Naive thymus-derived CD4-positive, alpha-beta T cell (primary cell): Measurements from ENCODE around the gene APBB1IP. TPM values are rescaled to one million over a fixed set of nuclear protein-coding genes. Genes with fewer than 3 reads are reported as not detected.

Source experiments
- ATAC-seq: fragments of 150-1000 bp; cut with Tn5 transposase; 2 replicates; pipeline ENCODE4 v1.10.0; 2021; ENCODE audit warnings: mild to moderate bottlenecking, moderate library complexity
- CTCF ChIA-PET: fragments of 350-600 bp; sonication (Branson Sonifier 250); formaldehyde crosslinking; loops from one replicate; lab custom pipeline; 2021; ENCODE audit warnings: antibody characterized with exemption; lab: Charles Lee
- POLR2A ChIA-PET: fragments of 350-600 bp; sonication (Branson Sonifier 250); formaldehyde crosslinking; loops from one replicate; lab custom pipeline; 2021; ENCODE audit warnings: antibody characterized with exemption, inconsistent platforms; lab: Charles Lee
- DNase-seq, 9 donors: peaks; one replicate each; pipeline versions ENCODE4 v3.0.0 to v3.0.0-alpha.2; 2020 to 2022; ENCODE audit warnings: mixed read lengths in 1 of 9
- H3K27ac ChIP-seq: one replicate; pipeline ENCODE4 v1.7.0; 2013; ENCODE audit warnings: mild to moderate bottlenecking, low read depth, low read length, moderate library complexity
- H3K27me3 ChIP-seq, 2 donors: one replicate each; pipeline ENCODE4 v1.7.0; 2013; ENCODE audit warnings: low read length in 2 of 2, mild to moderate bottlenecking in 2 of 2, moderate library complexity in 2 of 2; ENCODE audit not compliant: control insufficient read depth in 2 of 2, insufficient read depth in 2 of 2
- H3K36me3 ChIP-seq, 3 experiments: 1 replicate in 2 of 3; 2 replicates in 1 of 3; pipeline ENCODE4 v1.7.0; 2013; ENCODE audit warnings: low read length in 3 of 3, mild to moderate bottlenecking in 3 of 3, moderate library complexity in 1 of 3; ENCODE audit not compliant: insufficient read depth in 3 of 3, control insufficient read depth in 2 of 3
- H3K4me1 ChIP-seq, 2 donors: one replicate each; pipeline ENCODE4 v1.7.0; 2013; ENCODE audit warnings: low read length in 2 of 2, mild to moderate bottlenecking in 2 of 2, moderate library complexity in 1 of 2; ENCODE audit not compliant: control insufficient read depth in 2 of 2, insufficient read depth in 2 of 2
- H3K4me3 ChIP-seq: 2 replicates; pipeline ENCODE4 v1.7.0; 2013; ENCODE audit warnings: mild to moderate bottlenecking, low read length
- H3K9me3 ChIP-seq, 3 experiments: 1 replicate in 2 of 3; 2 replicates in 1 of 3; pipeline ENCODE4 v1.7.0; 2013; ENCODE audit warnings: low read length in 3 of 3; ENCODE audit not compliant: control insufficient read depth in 2 of 3
- H3K27ac Mint-ChIP-seq, 9 donors: one replicate each; pipeline ENCODE4 v1.8.0; 2020 to 2022; ENCODE audit warnings: mixed read lengths in 9 of 9, mild to moderate bottlenecking in 8 of 9, moderate library complexity in 5 of 9, inconsistent platforms in 2 of 9
- H3K27me3 Mint-ChIP-seq, 5 donors: one replicate each; pipeline ENCODE4 v1.8.0; 2021 to 2022; ENCODE audit warnings: mixed read lengths in 5 of 5, mild to moderate bottlenecking in 1 of 5
- H3K36me3 Mint-ChIP-seq, 5 donors: one replicate each; pipeline ENCODE4 v1.8.0; 2020 to 2022; ENCODE audit warnings: mixed read lengths in 5 of 5, mild to moderate bottlenecking in 3 of 5, inconsistent platforms in 1 of 5
- H3K4me1 Mint-ChIP-seq, 7 donors: one replicate each; pipeline ENCODE4 v1.8.0; 2020 to 2022; ENCODE audit warnings: mixed read lengths in 7 of 7, mild to moderate bottlenecking in 3 of 7, inconsistent platforms in 1 of 7
- H3K4me3 Mint-ChIP-seq, 10 donors: one replicate each; pipeline ENCODE4 v1.8.0; 2020 to 2022; ENCODE audit warnings: mild to moderate bottlenecking in 10 of 10, mixed read lengths in 10 of 10, moderate library complexity in 6 of 10, inconsistent platforms in 2 of 10
- H3K9me3 Mint-ChIP-seq, 11 donors: one replicate each; pipeline ENCODE4 v1.8.0; 2020 to 2022; ENCODE audit warnings: mixed read lengths in 11 of 11, mild to moderate bottlenecking in 4 of 11, inconsistent platforms in 1 of 11, moderate library complexity in 1 of 11
- intact Hi-C, 2 donors: fragments of 100-400 bp; cut with micrococcal nuclease; formaldehyde crosslinking; loops; one replicate each; pipeline ENCODE4 v1.15.1; 2023
- polyA plus RNA-seq, 2 donors: library from polyadenylated mRNA; unstranded; fragments of 300-500 nt; fragmentation: Illumina TruSeq; gene quantifications; one replicate each; pipeline ENCODE4 v1.2.3, GENCODE V29; 2021
- total RNA-seq, 6 experiments: library from RNA in 5 of 6; stranded (reverse) in 5 of 6; gene quantifications; 1 replicate in 5 of 6; 2 replicates in 1 of 6; pipeline ENCODE4 v1.2.3 and lab custom pipeline; 2021 to 2026

APBB1IP gene
- total and polyA plus RNA-seq, 7 experiments from 2014 or later: 60.2 to 101 (median 71.7) TPM

- intact Hi-C loops: loop anchor here (1.0 to 5.0 kb wide), 19 partner anchors 7 to 1421 kb away; partner anchors contain the start of genes ABI1 (in 2 of the 2), PDSS1 (in 2 of the 2), ACBD5 (in 1 of the 2) and ANKRD26 (in 1 of the 2)
Observed at GRCh38 chr10:26438534-26439341, 597 bp downstream of the APBB1IP start.

GRCh38 chr10:26439406-26440087 is 1.4 kb downstream of the APBB1IP start:
- ATAC-seq: peak; percentile 14
- POLR2A ChIA-PET: interaction anchor here (0.7 to 3.8 kb wide), 9 partner anchors 8 to 69 kb away, joined by 3 to 16 read pairs (median 6); no protein-coding TSS in a partner anchor
- peaks cover 6 to 23% (median 15%) of the 10 kb centered on the region in 5 donors for H3K36me3 Mint-ChIP-seq
- peaks cover 47 to 73% (median 67%) of the 10 kb centered on the region in 7 donors for H3K4me1 Mint-ChIP-seq
- intact Hi-C loops: loop anchor here (1.0 to 10.0 kb wide), 16 partner anchors 8 to 1895 kb away; partner anchors contain the start of genes ABI1 (in 2 of the 2), PDSS1 (in 2 of the 2), ACBD5 (in 1 of the 2) and ANKRD26 (in 1 of the 2)
- H3K4me3 Mint-ChIP-seq: peak overlapping the region; percentile 80 to 98 (median 95)
- Histone ChIP-seq H3K4me3 (peak overlapping the region; percentile 95), H3K36me3 (peaks cover 0 to 7% (median 0%) of the 10 kb centered on the region in 3 experiments), H3K27ac (peak overlapping the region; percentile 91), H3K27me3 (no peaks in the 10 kb centered on the region), H3K4me1 (peaks cover 16 to 29% of the 10 kb centered on the region in 2 donors), H3K9me3 (no peaks in the 10 kb centered on the region)
- peak overlapping the region; percentile 91 to 97 (median 95) for H3K27ac Mint-ChIP-seq
- CTCF ChIA-PET: interaction anchor here (0.8 to 1.7 kb wide), 4 partner anchors 16 to 94 kb away, joined by 3 to 7 read pairs (median 4); no protein-coding TSS in a partner anchor
- peak in 7 of 9 donors; percentile 26 to 48 (median 34) for DNase-seq
- peaks cover 0 to 14% (median 0%) of the 10 kb centered on the region in 11 donors for H3K9me3 Mint-ChIP-seq
- no peaks in the 10 kb centered on the region for H3K27me3 Mint-ChIP-seq

More at GRCh38 chr10:26438534-26439341, 597 bp downstream of the APBB1IP start:
- peaks cover 16 to 29% of the 10 kb centered on the region in 2 donors for H3K4me1 ChIP-seq
- no peaks in the 10 kb centered on the region for H3K9me3 ChIP-seq
- Mint-ChIP-seq H3K36me3 (peaks cover 0 to 15% (median 7%) of the 10 kb centered on the region in 5 donors), H3K9me3 (peaks cover 0 to 8% (median 0%) of the 10 kb centered on the region in 11 donors), H3K27ac (peak overlapping the region; percentile 91 to 98 (median 97)), H3K4me1 (peaks cover 40 to 69% (median 60%) of the 10 kb centered on the region in 7 donors), H3K27me3 (no peaks in the 10 kb centered on the region), H3K4me3 (peak overlapping the region; percentile 80 to 98 (median 95))
- ChIA-PET POLR2A (interaction anchor here (0.7 to 3.8 kb wide), 16 partner anchors 9 to 86 kb away, joined by 3 to 16 read pairs (median 6); no protein-coding TSS in a partner anchor), CTCF (interaction anchor here (0.6 to 1.7 kb wide), 5 partner anchors 16 to 258 kb away, joined by 3 to 7 read pairs (median 3); no protein-coding TSS in a partner anchor)
- no peaks in the 10 kb centered on the region for H3K27me3 ChIP-seq
- H3K4me3 ChIP-seq: peak overlapping the region; percentile 95
- peaks cover 0 to 7% (median 0%) of the 10 kb centered on the region in 3 experiments for H3K36me3 ChIP-seq
- ATAC-seq: peak; percentile 86
- DNase-seq: peak; percentile 59 to 78 (median 72)
- H3K27ac ChIP-seq: peak overlapping the region; percentile 91

- peaks cover 47 to 73% (median 66%) of the 10 kb centered on the region in 7 donors for H3K4me1 Mint-ChIP-seq
- Histone ChIP-seq H3K36me3 (peaks cover 0 to 7% (median 0%) of the 10 kb centered on the region in 3 experiments), H3K27me3 (no peaks in the 10 kb centered on the region), H3K27ac (peak overlapping the region; percentile 91), H3K9me3 (no peaks in the 10 kb centered on the region), H3K4me1 (peaks cover 16 to 29% of the 10 kb centered on the region in 2 donors), H3K4me3 (peak overlapping the region; percentile 95)
- H3K27me3 Mint-ChIP-seq: no peaks in the 10 kb centered on the region
- intact Hi-C loops: loop anchor here in 1 of 2 donors (10.0 kb wide), 1 partner anchor 1895 kb away; no protein-coding TSS in a partner anchor
- H3K9me3 Mint-ChIP-seq: peaks cover 0 to 14% (median 0%) of the 10 kb centered on the region in 11 donors
- peaks cover 6 to 23% (median 16%) of the 10 kb centered on the region in 5 donors for H3K36me3 Mint-ChIP-seq
- CTCF ChIA-PET: interaction anchor here (0.8 to 1.7 kb wide), 3 partner anchors 15 to 64 kb away, joined by 3 to 7 read pairs (median 4); no protein-coding TSS in a partner anchor
- DNase-seq: no peak
- ATAC-seq: no peak
- peak overlapping the region; percentile 65 to 97 (median 95) for H3K27ac Mint-ChIP-seq
- POLR2A ChIA-PET: interaction anchor here (0.7 to 3.8 kb wide), 9 partner anchors 9 to 68 kb away, joined by 3 to 24 read pairs (median 6); no protein-coding TSS in a partner anchor
- peak overlapping the region; percentile 80 to 98 (median 95) for H3K4me3 Mint-ChIP-seq
Observed at GRCh38 chr10:26440088-26440470, 1.9 kb downstream of the APBB1IP start.

DNA sequence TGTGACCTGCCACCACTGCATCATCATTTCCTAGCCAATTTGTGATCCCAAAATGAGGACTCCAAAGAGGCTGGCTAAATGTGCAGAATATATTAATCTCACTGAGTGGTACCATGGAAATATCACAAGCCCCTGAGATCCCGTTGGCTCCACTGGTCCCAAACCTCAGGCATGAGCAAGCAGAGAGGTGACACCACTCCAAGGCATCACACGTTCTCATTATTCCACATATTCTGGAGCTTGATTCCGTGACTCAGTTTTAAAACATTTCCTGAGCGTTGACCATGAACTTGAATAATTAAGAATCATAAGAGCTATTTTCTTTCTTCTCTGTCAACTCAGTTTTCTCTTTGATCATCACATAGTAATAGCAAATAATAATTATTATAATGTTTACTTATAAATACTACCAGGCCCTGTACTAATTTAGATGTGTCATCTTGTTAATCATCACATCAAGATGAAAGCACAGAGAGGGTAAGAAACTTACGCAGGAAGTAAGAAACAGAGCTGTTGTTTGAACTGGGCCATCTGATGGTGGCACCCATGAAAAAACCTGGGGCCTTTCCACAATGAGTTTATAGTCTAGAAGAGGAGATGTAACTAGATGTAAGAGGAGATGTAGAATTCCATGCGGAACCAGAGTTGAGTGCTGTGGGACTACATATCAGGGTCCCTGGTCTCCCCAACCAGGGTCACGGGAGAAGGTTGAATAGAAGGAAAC is 3.5 kb downstream of the APBB1IP start:
- peak overlapping the region; percentile 64 to 97 (median 81) for H3K4me3 Mint-ChIP-seq
- peak in 2 of 9 donors; percentile 10 to 14 for DNase-seq
- H3K36me3 Mint-ChIP-seq: peaks cover 11 to 35% (median 25%) of the 10 kb centered on the region in 5 donors

DNA sequence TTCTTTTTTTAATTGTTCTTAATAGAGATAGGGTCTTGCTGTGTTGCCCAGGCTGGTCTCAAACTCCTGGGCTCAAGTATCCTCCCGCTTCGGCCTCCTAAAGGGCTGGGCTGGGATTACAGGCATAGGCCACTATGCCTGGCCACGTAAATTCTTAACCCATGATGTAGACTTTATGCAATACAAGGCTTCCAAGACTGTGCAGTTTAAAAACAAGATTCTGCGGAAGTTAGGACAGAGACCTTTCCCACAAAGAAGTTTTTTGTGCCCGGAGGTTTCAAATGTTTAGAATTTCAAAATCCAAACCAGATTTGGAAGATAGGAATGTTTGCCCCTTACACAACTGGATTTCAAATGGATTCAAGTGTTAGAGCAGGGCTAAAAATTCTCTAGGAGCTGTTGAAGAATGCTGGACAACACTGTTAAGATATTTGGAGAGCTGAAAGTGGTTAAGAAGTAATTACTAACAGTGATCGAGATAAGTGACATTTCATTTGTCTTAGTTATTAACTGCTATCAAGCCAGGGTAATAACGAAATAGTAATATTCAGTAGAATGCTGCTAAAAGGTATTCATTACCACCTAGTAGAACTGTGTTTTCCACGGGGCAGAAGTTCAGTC is 7.4 kb downstream of the APBB1IP start:
- H3K27me3 Mint-ChIP-seq: no peaks in the 10 kb centered on the region
- Histone ChIP-seq H3K4me3 (no peak overlapping the region), H3K9me3 (no peaks in the 10 kb centered on the region), H3K27me3 (no peaks in the 10 kb centered on the region), H3K4me1 (peaks cover 44 to 62% of the 10 kb centered on the region in 2 donors), H3K27ac (peak overlapping the region; percentile 67), H3K36me3 (no peaks in the 10 kb centered on the region)
- no peak for ATAC-seq
- no peak for DNase-seq
- H3K9me3 Mint-ChIP-seq: peaks cover 0 to 14% (median 4%) of the 10 kb centered on the region in 11 donors
- H3K36me3 Mint-ChIP-seq: peaks cover 13 to 53% (median 34%) of the 10 kb centered on the region in 5 donors
- intact Hi-C loops: loop anchor here (2.0 to 10.0 kb wide), 2 partner anchors 237 to 1889 kb away; no protein-coding TSS in a partner anchor
- H3K27ac Mint-ChIP-seq: peak overlapping the region; percentile 80 to 98 (median 91)
- H3K4me1 Mint-ChIP-seq: peaks cover 59 to 92% (median 84%) of the 10 kb centered on the region in 7 donors
- CTCF ChIA-PET: no interaction called here
- peak overlapping the region in 9 of 10 donors; percentile 5 to 69 (median 34) for H3K4me3 Mint-ChIP-seq
- POLR2A ChIA-PET: interaction anchor here (0.6 to 2.9 kb wide), 4 partner anchors 11 to 1886 kb away, joined by 3 to 9 read pairs (median 3); no protein-coding TSS in a partner anchor

More for the DNA sequence above, 3.5 kb downstream of the APBB1IP start:
- intact Hi-C loops: loop anchor here in 1 of 2 donors (10.0 kb wide), 1 partner anchor 1893 kb away; no protein-coding TSS in a partner anchor
- Histone ChIP-seq H3K27ac (peak overlapping the region; percentile 91), H3K9me3 (no peaks in the 10 kb centered on the region), H3K4me3 (peak overlapping the region; percentile 28), H3K36me3 (peaks cover 0 to 7% (median 0%) of the 10 kb centered on the region in 3 experiments), H3K27me3 (no peaks in the 10 kb centered on the region), H3K4me1 (peaks cover 21 to 29% of the 10 kb centered on the region in 2 donors)
- H3K9me3 Mint-ChIP-seq: peaks cover 0 to 9% (median 0%) of the 10 kb centered on the region in 11 donors
- ATAC-seq: no peak
- H3K27ac Mint-ChIP-seq: peak overlapping the region; percentile 82 to 98 (median 94)
- peaks cover 53 to 73% (median 64%) of the 10 kb centered on the region in 7 donors for H3K4me1 Mint-ChIP-seq
- POLR2A ChIA-PET: interaction anchor here (0.9 to 3.3 kb wide), 9 partner anchors 15 to 112 kb away, joined by 3 to 24 read pairs (median 4); no protein-coding TSS in a partner anchor
- H3K27me3 Mint-ChIP-seq: no peaks in the 10 kb centered on the region
- CTCF ChIA-PET: interaction anchor here (1.0 to 1.5 kb wide), 2 partner anchors 62 to 106 kb away, joined by 4 read pairs; no protein-coding TSS in a partner anchor
